WTC11 (cell line): Measurements from ENCODE around the gene CCDC68.

Experiments used
- ATF1 ChIP-seq: sonication (generic); formaldehyde crosslinking; IDR thresholded peaks from 2 replicates; pipeline ENCODE4 v1.8.1; 2023; ENCODE audit warnings: mild to moderate bottlenecking, moderate library complexity, missing genetic modification reagents
- CREB1 ChIP-seq: sonication (generic); formaldehyde crosslinking; IDR thresholded peaks from 2 replicates; pipeline ENCODE4 v1.8.0; 2023; ENCODE audit warnings: mild to moderate bottlenecking, missing genetic modification reagents
- NR2C2 ChIP-seq: sonication (generic); formaldehyde crosslinking; IDR thresholded peaks from 2 replicates; pipeline ENCODE4 v1.8.0; 2022; ENCODE audit warnings: mild to moderate bottlenecking, missing genetic modification reagents
- SMAD4 ChIP-seq: sonication (generic); formaldehyde crosslinking; IDR thresholded peaks from 2 replicates; pipeline ENCODE4 v1.8.0; 2022; ENCODE audit warnings: mild to moderate bottlenecking, missing genetic modification reagents
- ZNF416 ChIP-seq: fragments of 250-450 bp; sonication (Bioruptor Pico); IDR thresholded peaks from 2 replicates; pipeline ENCODE4 v1.9.0; 2021; ENCODE audit warnings: mild to moderate bottlenecking, inconsistent platforms
- TF ChIP-seq, protein P1 (sequence below): fragments of 200-600 bp; IDR thresholded peaks from 2 replicates; pipeline ENCODE4 v1.8.0; 2022; ENCODE audit warnings: antibody characterized with exemption

- TF ChIP-seq CREB1 (CRISPR knock-in tag) = no peak
- TF ChIP-seq NR2C2 (CRISPR knock-in tag) = no peak
- TF ChIP-seq, protein P1, sequence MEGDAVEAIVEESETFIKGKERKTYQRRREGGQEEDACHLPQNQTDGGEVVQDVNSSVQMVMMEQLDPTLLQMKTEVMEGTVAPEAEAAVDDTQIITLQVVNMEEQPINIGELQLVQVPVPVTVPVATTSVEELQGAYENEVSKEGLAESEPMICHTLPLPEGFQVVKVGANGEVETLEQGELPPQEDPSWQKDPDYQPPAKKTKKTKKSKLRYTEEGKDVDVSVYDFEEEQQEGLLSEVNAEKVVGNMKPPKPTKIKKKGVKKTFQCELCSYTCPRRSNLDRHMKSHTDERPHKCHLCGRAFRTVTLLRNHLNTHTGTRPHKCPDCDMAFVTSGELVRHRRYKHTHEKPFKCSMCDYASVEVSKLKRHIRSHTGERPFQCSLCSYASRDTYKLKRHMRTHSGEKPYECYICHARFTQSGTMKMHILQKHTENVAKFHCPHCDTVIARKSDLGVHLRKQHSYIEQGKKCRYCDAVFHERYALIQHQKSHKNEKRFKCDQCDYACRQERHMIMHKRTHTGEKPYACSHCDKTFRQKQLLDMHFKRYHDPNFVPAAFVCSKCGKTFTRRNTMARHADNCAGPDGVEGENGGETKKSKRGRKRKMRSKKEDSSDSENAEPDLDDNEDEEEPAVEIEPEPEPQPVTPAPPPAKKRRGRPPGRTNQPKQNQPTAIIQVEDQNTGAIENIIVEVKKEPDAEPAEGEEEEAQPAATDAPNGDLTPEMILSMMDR = no peak
- no peak for TF ChIP-seq SMAD4 (CRISPR knock-in tag)
- TF ChIP-seq ZNF416 = no peak
- no peak for TF ChIP-seq ATF1 (CRISPR knock-in tag)
Observed at GRCh38 chr18:54950221-54950620, 9.0 kb downstream of the CCDC68 start.
